NCI-H82 treated with DMSO at 0.1 percent for 48 hours (cell line): ENCODE results near the gene SPDYE2.
"Not testable (repeated sequence)": the region's sequence is repeated elsewhere in the genome, so short reads cannot be mapped to it uniquely, and the experiment has no call there.

ENCODE experiments used
- DNase-seq: peaks from one replicate; lab custom pipeline; 2025; ENCODE audit not compliant: unreplicated experiment; lab: John Stamatoyannopoulos, UW

The SPDYE2 gene, protein sequence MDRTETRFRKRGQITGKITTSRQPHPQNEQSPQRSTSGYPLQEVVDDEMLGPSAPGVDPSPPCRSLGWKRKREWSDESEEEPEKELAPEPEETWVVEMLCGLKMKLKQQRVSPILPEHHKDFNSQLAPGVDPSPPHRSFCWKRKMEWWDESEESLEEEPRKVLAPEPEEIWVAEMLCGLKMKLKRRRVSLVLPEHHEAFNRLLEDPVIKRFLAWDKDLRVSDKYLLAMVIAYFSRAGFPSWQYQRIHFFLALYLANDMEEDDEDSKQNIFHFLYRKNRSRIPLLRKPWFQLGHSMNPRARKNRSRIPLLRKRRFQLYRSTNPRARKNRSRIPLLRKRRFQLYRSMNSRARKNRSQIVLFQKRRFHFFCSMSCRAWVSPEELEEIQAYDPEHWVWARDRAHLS

DNA sequence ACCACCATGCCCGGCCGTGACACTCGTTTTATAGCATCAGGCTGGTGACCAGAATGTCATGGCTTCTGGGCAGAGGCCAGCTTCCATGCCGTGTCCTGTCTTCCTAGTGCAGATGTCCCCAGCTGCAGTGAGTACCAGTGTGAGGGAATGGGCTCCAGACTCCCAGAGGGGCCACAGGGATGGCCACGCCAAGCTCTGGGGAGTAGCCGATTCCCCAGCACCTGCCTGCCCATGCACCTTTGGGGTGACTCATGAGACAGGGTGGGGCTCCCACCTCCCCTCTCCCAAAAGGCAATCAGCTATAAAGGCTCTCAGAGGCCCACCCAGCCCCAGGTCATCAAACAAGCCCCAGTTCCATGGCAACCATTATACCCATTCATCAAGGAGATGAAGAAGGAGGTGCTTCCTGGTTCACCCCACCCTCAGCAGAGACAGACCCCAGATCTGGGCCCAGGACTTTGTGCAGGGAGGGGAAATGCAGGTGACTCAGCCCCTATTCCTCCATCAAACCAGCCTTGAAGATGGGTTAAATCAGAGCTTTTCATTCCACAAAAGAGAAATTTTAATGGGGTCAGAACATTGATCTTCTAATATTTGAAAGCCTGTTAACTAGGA is at the start of gene SPDYE2:
Gene SPDYE2, plus strand, starts transcription at position 419 of the 615 bp plus-strand sequence. CDS start 2,030 bp downstream, outside the sequence.
- DNase-seq: not testable (repeated sequence)

DNA sequence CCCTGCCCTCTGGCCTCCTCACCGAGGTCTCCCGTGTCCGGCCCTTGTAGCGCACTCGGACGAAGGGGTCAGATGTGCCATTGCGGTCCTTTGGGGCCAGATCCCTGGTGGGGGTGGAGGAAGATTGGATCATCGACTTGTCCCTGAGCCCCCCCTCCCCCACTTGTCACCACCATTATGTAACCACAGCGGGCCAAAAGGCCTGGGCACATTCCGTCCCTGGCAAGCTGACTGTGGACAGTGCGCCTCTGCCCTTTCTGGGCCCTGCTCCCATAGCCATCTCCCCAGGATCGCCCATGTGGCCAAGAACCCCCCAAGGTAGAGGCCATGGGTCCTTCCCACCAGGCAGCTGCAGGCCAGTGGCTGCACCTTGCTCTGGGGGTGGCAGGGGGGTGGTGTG is 47.9 kb upstream of the SPDYE2 start:
- not testable (repeated sequence) for DNase-seq

DNA sequence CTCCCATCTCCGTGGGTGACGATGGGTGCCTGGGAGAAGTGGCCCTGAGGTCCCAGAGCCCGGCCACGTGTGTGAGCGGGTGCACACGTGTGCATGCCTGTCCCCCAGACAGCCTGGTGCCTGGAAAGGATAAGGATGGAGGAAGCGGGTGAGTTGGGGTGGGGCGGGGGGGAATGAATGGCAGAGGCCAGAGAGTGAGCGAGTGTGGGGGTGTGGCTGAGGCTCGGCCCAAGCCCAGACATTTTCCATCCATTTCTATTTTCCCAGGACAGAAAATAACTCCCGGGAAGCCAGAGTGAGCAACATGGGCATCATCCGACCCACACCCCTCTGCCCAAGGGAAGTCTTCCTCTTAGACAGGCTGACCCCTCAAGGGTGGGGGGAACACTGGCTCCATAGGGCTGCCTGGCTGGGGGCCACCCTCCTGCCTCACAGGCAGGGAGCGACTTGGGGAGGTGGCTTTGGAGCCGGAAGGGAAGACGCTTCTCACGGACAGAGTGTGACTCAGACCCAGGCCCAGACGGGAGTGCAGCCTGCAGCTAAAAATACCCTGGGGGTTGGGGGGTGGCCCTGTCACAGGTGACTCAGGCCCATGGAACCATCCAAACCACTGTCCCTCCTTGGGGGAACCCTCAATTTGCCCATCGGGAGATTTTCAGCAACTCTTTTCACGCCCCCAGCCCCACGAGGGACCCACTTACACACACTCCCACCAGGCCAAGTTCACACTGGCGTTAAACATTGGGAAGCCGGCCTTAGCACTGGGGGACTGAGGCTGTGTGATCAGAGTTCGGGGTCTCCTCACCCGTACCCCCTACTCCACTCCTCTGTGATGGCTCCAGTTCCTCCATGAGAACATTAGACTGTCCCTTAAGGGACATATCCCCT is 45.5 kb upstream of the SPDYE2 start:
- DNase-seq: not testable (repeated sequence)

DNA sequence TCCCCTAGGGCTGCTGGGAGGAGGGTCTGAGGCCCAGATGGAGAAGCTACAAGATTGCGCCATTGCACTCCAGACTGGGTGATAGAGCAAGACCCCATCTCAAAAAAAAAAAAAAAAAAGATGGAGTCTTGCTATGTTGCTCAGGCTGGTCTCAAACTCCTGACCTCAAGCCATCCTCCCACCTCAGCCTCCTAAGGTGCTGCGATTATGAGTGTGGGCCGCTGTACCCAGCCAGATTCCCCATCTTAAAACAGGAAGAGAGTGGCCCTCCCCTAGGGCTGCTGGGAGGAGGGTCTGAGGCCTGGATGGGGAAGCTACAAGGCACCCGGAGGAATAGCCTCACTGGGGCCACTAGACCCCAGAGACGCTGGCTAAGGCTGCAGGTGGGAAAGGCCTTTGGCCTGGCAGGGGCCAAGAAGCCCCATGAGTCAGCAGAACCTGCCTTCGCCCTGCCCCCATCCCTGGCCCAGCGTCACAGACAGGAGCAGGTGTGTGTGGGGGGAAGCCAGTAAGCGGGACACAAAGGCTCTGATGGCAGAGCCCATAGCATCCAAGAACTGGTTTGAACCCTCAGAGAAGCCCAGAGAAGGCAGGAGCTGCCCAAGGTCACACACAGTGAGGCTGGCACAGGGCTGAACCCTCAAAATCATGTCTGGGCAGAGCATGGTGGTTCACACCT is 43.5 kb upstream of the SPDYE2 start:
- DNase-seq: not testable (repeated sequence)

DNA sequence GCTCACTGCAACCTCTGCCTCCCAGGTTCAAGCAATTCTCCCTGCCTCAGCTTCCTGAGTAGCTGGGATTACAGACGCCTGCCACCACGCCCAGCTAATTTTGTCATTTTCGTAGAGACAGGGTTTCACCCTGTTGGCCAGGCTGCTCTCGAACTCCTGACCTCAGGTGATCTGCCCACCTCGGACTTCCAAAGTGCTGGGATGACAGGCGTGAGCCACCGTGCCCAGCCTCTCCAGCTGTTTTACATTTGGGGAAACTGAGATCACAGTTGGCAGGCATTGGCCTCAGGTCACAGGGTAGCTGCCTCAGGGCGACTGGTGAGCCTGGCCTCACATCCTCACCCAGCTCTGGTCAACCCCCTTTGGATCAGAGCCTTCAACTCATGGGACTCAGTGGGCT is 40.5 kb upstream of the SPDYE2 start:
- DNase-seq: not testable (repeated sequence)

DNA sequence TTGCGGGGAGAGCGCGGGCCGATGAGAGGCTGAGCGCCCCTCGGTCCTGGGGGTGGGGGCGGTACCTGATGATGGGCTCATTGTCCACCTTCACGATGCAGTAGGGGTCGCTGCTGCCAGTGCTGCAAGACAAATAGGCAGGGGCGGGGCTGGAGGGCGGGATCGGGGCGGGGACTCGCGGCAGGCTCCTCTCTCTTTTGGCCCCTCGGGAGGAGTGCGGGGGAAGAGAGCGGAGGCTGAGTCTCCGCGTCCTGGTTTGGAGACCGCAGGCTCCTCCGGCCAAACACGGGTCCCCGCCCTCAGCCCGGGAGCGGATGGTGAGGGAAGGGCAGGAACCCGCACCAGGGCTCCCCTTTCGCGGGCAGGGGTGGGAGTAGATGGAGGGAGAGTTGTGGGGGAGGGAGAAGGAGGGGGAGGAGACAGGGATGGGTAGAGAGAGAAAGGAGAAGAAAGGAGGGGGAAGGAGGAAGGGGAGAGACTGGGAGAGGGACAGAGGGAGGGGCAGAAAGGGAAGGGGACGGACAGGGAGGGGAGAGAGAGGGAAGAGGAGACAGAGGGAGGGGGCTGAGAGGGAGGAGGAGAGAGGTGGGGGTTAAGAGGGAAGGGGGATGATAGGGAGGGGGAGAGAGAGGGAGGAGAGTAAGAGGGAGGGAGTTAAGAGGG is 39.0 kb upstream of the SPDYE2 start:
- DNase-seq: not testable (repeated sequence)

DNA sequence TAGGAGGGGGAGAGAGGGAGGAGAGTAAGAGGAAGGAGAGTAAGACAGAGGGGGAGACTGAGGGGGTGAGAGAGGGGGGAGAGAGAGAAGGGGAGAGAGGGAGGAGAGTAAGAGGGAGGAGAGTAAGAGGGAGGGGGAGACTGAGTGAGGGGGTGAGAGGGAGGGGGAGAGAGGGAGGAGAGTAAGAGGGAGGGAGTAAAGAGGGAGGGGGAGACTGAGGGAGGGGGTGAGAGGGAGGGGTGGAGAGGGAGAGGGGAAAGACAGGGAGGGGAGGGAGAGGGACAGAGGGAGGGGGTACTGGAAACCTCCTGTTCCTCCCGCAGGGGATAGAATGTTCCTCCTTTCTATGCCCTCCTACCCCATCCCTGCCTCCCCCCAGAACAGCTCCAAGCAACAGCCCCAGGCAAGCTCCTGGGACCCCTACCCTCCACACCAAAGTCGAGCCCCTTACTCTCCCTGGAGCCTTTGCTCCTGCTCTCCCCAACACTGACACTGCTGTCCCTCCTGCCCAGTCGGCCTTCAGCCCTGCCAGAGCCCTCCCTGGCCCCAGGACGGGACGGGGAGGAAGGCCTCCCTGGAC is 38.3 kb upstream of the SPDYE2 start:
- DNase-seq: not testable (repeated sequence)

DNA sequence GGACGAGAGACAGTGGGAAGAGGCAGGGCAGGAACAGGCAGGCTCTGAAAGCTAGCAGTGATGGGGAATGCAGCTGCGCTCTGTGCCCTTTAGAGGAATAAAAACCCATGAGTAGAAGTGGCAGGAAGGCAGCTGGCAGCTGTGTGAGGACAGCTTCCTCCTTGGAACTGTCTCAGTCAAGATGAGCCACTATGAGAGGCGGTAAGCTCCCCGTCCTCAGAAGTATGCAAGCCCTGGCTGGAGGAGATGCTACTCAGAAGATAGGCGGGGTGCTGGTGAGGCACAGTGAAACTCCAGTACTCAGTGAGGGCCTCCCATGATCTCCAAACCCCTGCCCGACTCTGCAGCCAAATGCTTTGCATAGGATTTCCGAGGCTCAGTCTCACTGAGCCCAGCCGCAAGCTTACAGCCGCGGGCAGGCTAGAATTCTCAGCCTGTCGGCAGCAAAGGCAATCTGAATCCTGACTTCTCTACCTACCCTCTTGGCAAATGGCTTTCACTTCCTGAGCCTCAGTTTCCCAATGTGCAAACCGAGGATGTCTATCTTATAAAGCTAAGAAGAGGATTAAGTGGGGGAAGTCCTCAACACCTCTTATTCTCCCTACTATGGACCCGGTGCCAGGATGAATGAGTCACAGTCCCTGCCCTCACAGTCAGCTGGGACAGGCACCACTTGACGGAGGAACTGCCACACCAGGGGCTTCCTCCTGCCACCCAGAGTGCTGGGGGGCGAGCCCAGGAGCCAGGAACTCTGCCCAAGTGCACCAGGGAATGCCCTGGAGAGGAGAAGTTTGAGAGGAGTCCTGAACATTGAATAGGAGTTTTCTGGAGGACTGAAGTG is 35.9 kb upstream of the SPDYE2 start:
- DNase-seq: not testable (repeated sequence)

DNA sequence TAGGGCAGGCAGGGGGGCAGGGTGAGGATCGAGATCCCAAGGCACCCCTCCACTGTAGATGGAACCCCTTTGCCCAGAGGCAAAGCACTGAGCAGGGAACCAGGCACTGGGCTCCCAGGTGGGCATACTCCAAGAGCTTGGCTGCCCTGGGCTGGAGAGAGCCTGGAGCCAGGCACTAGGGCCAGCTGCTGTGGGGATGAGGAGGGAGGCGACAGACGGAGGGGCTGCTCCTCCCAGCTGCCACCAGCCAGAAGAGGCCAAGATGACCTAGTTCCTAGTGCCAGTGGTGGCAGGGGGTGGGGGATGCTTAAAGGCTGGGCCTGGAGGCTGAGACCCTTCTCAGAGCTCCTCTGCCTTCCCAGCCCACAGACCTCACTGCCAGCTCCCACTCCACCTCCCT is 35.1 kb upstream of the SPDYE2 start:
- DNase-seq: not testable (repeated sequence)

DNA sequence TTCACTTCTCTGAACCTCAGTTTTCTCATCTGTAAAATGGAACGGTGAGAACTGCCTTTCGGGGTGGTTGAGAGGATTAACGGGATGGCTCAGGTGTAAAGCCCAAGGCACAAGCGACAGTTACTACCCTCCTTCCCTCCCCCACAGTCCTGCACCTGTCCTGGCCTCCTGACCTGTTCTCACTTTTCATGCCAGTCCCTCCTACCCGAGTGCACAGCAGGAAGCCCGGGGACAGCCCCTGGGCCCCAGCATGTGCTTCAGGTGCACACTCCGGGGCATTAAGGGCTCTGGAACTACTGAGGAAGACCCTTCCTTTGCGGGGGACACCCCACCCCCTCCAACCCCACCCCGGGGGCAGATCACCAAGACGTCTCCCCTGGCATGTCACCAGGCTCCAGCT is 34.1 kb upstream of the SPDYE2 start:
- DNase-seq: not testable (repeated sequence)

DNA sequence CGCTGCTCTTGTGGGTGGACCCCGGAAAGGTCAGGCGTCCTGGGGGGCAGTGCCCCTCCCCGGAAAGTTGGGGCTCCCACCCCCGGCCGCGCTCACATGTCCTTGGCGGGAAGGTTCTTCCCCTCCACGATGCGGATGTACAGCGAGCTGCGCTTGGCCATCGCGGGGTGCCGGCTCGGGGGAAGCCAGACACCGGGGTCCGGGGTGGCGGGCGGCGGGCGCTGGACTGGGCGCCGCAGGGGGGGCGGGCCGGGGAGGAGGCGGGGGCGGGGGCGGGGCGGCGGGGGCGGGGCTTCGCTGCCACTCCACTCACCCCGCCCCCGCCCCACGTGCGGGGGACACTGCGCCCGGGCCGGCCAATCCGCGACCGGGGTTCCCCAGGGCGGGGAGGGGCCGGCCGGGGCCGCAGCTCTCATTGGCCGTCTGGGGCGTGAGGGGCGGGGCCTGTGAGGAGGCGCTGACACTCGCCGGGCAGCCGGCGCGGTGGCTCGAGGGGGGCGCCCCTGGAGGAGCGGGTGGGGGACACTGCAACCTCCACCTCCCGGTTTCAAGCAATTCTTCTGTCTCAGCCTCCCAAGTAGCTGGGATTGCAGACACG is 33.4 kb upstream of the SPDYE2 start, which contains the start of gene RASA4B:
Gene RASA4B, minus strand, starts transcription at position 228 of the 598 bp plus-strand sequence. Its CDS starts 67 bp downstream, at position 161.
- not testable (repeated sequence) for DNase-seq

DNA sequence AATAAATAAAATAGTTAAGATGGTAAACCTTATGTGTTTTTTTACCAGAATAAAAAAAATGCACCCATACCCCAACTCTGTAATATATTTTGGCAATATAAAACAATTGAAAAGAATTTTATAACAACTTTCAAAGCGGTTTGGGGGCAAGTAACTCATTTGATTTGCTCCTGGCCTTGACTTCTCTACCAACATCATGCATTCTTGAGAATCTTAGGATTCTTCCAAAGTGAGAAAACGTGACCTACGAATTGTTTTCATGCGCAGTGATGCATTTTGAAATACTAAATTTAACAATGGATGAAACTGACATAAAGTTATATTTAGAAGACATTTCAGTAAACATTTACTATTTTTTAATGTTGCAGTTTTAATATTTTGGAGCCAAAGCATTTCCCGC is 30.2 kb upstream of the SPDYE2 start:
- DNase-seq: not testable (repeated sequence)

DNA sequence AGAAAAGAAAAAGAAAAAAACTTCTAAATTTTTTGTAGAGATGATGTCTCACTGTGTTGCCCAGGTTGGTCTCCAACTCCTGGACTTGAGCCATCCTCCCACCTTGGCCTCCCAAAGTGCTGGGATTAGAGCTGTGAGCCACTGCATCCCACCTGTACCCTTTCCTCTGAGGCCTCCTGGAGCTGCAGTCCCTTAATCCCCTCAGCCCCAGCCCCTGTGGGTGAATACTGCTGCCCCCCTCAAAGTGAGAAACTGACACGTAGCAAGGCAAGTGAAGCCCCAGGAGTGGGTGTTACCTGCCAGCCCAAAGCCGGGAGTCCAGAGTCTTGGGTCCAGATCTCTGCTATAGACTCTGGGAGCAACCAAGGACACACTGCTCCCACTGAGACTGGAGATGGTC is 26.2 kb upstream of the SPDYE2 start:
- not testable (repeated sequence) for DNase-seq

DNA sequence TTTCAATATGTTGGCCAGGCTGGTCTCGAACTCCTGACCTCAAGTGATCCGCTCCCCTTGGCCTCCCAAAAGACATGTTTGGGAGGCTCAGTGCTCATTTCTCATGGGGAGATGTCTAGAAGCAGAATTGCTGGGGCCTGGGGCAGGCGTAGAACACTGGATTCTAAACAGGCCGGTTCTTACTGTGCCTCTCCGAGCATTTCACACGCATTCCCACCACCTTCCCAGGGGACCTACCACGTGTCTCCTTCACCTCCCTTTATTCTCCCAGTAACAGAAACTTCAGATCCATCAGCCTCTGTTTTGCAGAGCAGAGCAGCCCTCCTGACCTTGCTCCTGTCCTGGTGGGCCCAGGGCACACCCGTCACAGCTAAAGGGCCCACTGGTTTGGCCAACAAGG is 23.8 kb upstream of the SPDYE2 start:
- not testable (repeated sequence) for DNase-seq

DNA sequence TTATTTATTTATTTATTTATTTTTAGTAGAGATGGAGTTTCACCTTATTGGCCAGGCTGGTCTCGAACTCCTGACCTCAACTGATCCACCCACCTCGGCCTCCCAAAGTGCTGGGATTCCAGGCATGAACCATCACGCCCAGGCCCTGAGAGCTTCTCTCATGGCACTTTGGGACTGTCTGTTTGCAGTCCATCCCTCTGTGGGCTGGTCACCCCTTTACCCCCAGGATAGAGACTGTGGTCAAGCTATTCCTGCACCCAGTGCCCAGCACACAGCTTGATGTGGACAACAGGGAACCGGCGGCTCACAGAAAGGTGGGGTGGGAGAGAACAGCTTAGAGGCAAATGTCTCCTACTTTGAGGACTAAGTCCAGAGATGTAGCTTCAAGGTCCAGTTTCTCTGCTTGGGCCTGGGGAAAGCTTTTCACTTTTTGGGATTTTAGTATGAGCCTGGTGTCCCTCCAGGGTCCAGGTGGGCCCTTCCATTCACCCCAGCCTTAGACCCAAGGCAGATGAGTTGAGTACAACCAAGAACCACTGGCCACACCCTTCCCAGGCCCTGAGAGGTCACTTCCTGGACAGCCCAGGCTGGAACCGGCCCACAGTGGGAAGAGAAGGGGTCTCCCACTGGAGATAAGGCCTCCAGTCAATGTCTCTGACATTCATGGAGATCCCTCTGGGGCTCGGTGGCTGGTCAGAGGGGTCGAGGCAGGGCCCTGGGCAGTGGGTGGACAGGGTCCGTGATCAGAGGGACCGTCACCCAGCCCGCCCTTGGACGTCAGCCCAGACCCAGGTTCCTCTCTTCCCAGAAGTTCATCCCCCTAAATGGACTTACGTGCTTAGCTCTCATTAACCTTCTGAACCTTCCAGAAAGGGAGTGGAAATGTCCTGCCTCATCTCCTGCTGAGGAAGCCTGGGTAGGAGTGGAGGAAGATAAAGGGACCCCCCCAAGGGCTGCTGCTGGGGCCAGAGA is 22.9 kb upstream of the SPDYE2 start:
- not testable (repeated sequence) for DNase-seq

DNA sequence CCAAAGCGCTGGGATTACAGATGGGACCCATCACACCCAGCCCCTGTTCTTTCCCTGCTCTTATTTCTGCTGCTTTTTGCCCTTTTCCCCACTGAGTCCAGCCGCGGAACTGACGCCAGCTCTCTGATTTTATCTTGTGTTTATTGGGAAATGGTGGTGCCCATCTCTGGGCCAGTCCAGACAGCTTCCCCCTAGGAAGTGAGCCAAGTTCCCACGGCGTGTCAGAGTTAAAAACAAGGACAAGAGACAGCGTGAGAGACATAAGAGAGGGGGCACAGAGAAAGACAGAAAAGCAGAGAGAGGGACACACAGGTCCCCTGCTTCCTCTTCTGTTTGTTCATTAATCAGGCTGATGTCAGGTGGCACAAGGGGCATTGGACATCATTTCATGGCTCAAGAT is 19.4 kb upstream of the SPDYE2 start:
- DNase-seq: not testable (repeated sequence)

DNA sequence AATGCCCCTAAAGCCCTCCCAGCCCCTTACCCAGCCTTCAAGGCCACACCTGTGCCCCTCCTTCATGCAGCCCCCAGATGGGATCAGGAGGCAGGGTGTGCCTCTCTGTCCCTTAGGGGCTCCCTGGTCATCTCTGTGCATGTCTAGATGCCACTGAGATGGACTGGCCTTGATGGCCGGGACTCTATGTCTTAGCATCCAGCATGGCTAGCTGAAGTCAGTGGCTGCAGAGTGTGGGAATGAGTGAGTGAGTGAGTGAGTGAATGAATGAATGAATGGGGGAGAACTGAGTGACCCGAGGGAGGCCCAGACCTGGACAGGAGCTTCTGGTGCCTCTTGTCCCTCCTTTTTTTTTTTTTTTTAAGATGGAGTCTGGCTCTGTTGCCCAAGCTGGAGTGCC is 18.9 kb upstream of the SPDYE2 start:
- not testable (repeated sequence) for DNase-seq
